HUES6 (cell line): ENCODE measurements around the gene MED12L.

Experiments used
- H3K27ac ChIP-seq: 2 replicates; pipeline ENCODE4 v1.7.0; 2013; ENCODE audit warnings: low read depth, mild to moderate bottlenecking, low read length, inconsistent platforms
- H3K27me3 ChIP-seq: 2 replicates; pipeline ENCODE4 v1.6.1; 2013; ENCODE audit warnings: low read length; ENCODE audit not compliant: control insufficient read depth, insufficient read depth
- H3K36me3 ChIP-seq: 2 replicates; pipeline ENCODE4 v1.6.1; 2013; ENCODE audit warnings: low read length; ENCODE audit not compliant: control insufficient read depth, insufficient read depth
- H3K4me1 ChIP-seq: 2 replicates; pipeline ENCODE4 v1.6.1; 2013; ENCODE audit warnings: low read length; ENCODE audit not compliant: control insufficient read depth, insufficient read depth
- H3K4me3 ChIP-seq: 2 replicates; pipeline ENCODE4 v1.5.1; 2013; ENCODE audit warnings: low read depth, low read length
- H3K9ac ChIP-seq: one replicate; pipeline ENCODE4 v1.6.1; 2013; ENCODE audit warnings: mild to moderate bottlenecking, low read length
- H3K9me3 ChIP-seq: 2 replicates; pipeline ENCODE4 v1.6.1; 2013; ENCODE audit warnings: low read depth, low read length; ENCODE audit not compliant: control insufficient read depth, insufficient read depth

Gene MED12L

DNA sequence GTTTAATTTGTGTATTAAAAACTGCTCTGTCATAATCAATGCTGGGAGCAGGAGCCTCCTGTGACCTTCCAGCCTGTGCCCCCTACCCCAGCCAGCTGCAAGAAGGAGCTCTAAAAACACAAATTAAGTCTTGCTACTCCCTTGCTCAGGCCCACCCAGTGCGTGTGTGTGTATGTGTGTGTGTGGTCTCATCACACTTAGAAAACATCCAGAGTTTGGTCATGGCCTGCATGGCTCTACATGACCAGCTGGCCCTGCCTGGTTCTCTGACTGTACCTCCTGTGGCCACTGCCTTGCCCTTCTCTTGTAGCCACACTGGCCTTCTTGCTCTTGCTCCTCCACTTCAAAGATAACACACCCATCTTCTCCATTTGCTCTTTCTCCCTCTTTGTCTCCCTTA, 179.1 kb downstream of the MED12L start:
- peaks cover 6% of the 10 kb centered on the region; the same call in 1 of the 2 replicates for H3K4me1 ChIP-seq
- H3K4me3 ChIP-seq, result no peak overlapping the region
- H3K27me3 ChIP-seq, result no peaks in the 10 kb centered on the region
- H3K27ac ChIP-seq, result no peak overlapping the region
- H3K36me3 ChIP-seq, result no peaks in the 10 kb centered on the region
- H3K9me3 ChIP-seq, result no peaks in the 10 kb centered on the region
- H3K9ac ChIP-seq, result no peak overlapping the region

DNA sequence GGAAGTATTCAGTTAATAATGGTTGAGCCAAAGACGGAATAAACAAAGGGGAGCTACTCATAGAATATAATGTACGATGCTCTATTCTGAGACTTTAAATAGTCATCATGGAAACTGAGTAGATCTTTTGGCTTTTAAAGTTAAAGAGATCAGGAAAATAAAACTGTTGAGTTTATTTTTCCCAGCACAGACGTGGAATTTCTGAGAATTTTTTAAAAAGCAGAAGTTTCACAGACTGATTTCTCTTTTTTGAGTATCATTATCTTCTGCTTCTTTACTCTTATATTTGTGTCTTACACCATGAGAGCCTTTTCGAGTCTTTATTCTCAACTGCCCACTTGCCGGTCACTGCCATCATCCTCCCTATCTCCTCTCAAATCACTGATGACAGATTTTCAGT, 179.7 kb downstream of the MED12L start:
- Histone ChIP-seq H3K4me3 (no peak overlapping the region), H3K27me3 (no peaks in the 10 kb centered on the region), H3K36me3 (no peaks in the 10 kb centered on the region), H3K27ac (no peak overlapping the region; the same call in 1 of the 2 replicates), H3K4me1 (peaks cover 6% of the 10 kb centered on the region; the same call in 1 of the 2 replicates), H3K9me3 (no peaks in the 10 kb centered on the region), H3K9ac (no peak overlapping the region)

DNA sequence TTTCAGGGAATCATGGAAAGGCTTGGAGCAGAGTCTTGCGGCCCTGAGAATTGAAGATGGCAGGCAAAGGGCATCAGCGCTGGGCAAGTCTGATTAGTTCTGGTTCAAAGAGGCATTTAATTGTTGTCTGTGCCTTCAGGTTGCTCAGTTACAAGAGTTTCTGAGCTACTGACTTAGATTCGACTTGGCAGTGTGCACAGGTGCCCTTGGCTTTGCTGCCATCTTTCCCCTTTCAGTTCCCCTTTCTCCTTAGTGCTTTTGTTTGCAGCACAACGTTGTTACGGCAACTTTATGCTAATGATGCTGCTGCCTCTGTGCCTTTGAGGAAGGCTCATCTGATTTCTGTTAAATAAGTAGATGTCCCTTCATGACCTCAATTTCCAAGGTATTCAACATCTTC, 180.4 kb downstream of the MED12L start:
- no peaks in the 10 kb centered on the region for H3K27me3 ChIP-seq
- no peaks in the 10 kb centered on the region for H3K36me3 ChIP-seq
- H3K9me3 ChIP-seq, result no peaks in the 10 kb centered on the region
- no peak overlapping the region; the same call in 1 of the 2 replicates for H3K27ac ChIP-seq
- no peak overlapping the region for H3K4me3 ChIP-seq
- H3K4me1 ChIP-seq, result peaks cover 6% of the 10 kb centered on the region; the same call in 1 of the 2 replicates
- no peak overlapping the region for H3K9ac ChIP-seq

GRCh38 chr3:151267066-151267465, 181.6 kb downstream of the MED12L start:
- Histone ChIP-seq H3K4me1 (peaks cover 6% of the 10 kb centered on the region; the same call in 1 of the 2 replicates), H3K27ac (no peak overlapping the region)

GRCh38 chr3:151268267-151269235, 183.1 kb downstream of the MED12L start:
- Histone ChIP-seq H3K36me3 (no peaks in the 10 kb centered on the region), H3K4me1 (peaks cover 6% of the 10 kb centered on the region; the same call in 1 of the 2 replicates), H3K9ac (no peak overlapping the region), H3K9me3 (no peaks in the 10 kb centered on the region), H3K27ac (no peak overlapping the region; the same call in 1 of the 2 replicates), H3K27me3 (no peaks in the 10 kb centered on the region), H3K4me3 (no peak overlapping the region)

More at GRCh38 chr3:151267066-151267465, 181.6 kb downstream of the MED12L start:
- Histone ChIP-seq H3K9me3 (no peaks in the 10 kb centered on the region), H3K27me3 (no peaks in the 10 kb centered on the region), H3K4me3 (no peak overlapping the region), H3K36me3 (no peaks in the 10 kb centered on the region), H3K9ac (no peak overlapping the region)

- Histone ChIP-seq H3K36me3 (no peaks in the 10 kb centered on the region), H3K27ac (no peak overlapping the region), H3K4me1 (peaks cover 6% of the 10 kb centered on the region; the same call in 1 of the 2 replicates)
Observed at GRCh38 chr3:151269631-151270030, 184.2 kb downstream of the MED12L start.

DNA sequence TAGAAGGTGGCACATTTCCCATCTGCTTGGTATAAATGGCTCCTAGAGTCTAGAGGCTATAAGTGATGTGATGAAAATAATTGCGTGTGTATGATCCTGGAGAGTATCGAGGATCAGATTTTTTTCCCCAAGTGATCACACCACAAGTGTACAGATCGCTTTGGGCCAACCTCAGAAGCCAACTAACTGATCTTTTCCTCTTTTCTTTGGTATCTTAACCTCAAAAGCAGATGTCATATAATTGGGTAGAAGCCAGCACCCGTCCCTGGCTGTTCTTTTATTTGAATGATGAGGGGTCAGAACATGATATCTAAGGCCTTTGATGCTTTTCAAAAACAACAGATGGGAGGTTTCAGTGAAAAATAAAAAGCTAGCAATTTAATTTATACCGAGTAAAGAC, 189.6 kb downstream of the MED12L start:
- peaks cover 12% of the 10 kb centered on the region; the same call in 1 of the 2 replicates for H3K4me1 ChIP-seq

More at GRCh38 chr3:151269631-151270030, 184.2 kb downstream of the MED12L start:
- H3K27me3 ChIP-seq, result no peaks in the 10 kb centered on the region
- H3K4me3 ChIP-seq, result no peak overlapping the region
- H3K9me3 ChIP-seq, result no peaks in the 10 kb centered on the region
- no peak overlapping the region for H3K9ac ChIP-seq

GRCh38 chr3:151276038-151276686, 190.7 kb downstream of the MED12L start:
- Histone ChIP-seq H3K9me3 (no peaks in the 10 kb centered on the region), H3K4me3 (no peak overlapping the region), H3K4me1 (peaks cover 12% of the 10 kb centered on the region; the same call in 1 of the 2 replicates), H3K27me3 (no peaks in the 10 kb centered on the region), H3K9ac (no peak overlapping the region), H3K27ac (no peak overlapping the region), H3K36me3 (no peaks in the 10 kb centered on the region)

More for the DNA sequence above, 189.6 kb downstream of the MED12L start:
- no peaks in the 10 kb centered on the region for H3K27me3 ChIP-seq
- H3K4me3 ChIP-seq, result no peak overlapping the region
- H3K9me3 ChIP-seq, result no peaks in the 10 kb centered on the region
- no peaks in the 10 kb centered on the region for H3K36me3 ChIP-seq
- H3K9ac ChIP-seq, result no peak overlapping the region
- H3K27ac ChIP-seq, result no peak overlapping the region

DNA sequence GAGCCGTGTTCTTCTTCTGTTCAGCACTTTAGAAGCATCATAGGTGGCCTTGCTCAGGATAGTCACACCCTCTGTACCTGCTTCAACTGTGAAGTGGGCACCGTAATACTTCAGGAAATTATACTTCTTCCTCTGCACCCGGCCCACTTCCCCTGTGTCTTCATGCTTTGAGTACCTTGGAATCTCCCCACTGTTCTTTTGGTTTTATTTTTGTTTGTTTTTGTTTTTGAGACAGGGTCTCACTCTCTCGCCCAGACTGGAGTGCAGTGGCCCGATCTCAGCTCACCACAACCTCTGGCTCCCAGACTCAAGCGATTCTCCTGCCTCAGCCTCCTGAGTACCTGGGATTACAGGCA, 191.2 kb downstream of the MED12L start:
- H3K27ac ChIP-seq, result no peak overlapping the region
- H3K36me3 ChIP-seq, result no peaks in the 10 kb centered on the region
- no peaks in the 10 kb centered on the region for H3K27me3 ChIP-seq
- H3K9me3 ChIP-seq, result no peaks in the 10 kb centered on the region
- H3K4me1 ChIP-seq, result peaks cover 12% of the 10 kb centered on the region; the same call in 1 of the 2 replicates
- H3K9ac ChIP-seq, result no peak overlapping the region
- H3K4me3 ChIP-seq, result no peak overlapping the region

DNA sequence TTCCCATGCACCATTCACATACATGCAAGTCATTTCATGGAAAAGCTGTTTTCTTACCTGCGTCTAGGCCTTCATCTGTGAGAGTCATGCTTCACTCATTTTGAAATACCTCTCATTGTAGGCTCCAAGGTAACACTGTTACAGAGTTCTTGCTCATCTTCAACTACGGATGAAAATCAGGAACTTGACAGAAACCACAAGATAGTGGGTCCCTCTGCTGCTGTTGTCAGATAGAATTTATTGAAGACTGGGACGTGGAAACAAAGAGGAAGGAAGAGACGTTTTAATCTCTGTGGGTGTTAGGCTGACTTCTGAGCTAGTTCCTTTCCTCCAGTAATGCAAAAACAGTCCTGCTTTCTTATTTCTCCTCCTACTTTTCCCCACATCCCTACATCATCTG, 192.8 kb downstream of the MED12L start, which contains the start of gene P2RY14:
Gene P2RY14 (minus strand): TSS at position 313 of the 400 bp plus-strand sequence. CDS start 64,226 bp downstream, outside the sequence.
- H3K27ac ChIP-seq, result no peak within 1 kb of the TSS
- no peak within 1 kb of the TSS for H3K9ac ChIP-seq
- peaks cover 12% of the 10 kb centered on the region; the same call in 1 of the 2 replicates for H3K4me1 ChIP-seq

More for the DNA sequence above, 192.8 kb downstream of the MED12L start, which contains the start of gene P2RY14:
- Histone ChIP-seq H3K9me3 (no peaks in the 10 kb centered on the region), H3K27me3 (no peaks in the 10 kb centered on the region), H3K4me3 (no peak within 1 kb of the TSS), H3K36me3 (no peaks in the 10 kb centered on the region)
